Mammary epithelial cell (primary cell): ENCODE data around the gene DIP2A.

Source experiments
- EZH2 ChIP-seq: IDR thresholded peaks from 2 replicates; pipeline ENCODE4 v1.6.1; 2012; ENCODE audit warnings: low read length, inconsistent platforms, borderline replicate concordance
- TF ChIP-seq, protein P1 (sequence below), 2 donors: IDR thresholded peaks in 1 of 2; conservative IDR thresholded peaks in 1 of 2; 2 replicates each; pipeline ENCODE4 v1.5.1; 2011 to 2012; ENCODE audit warnings: inconsistent platforms in 2 of 2, low read length in 2 of 2, mild to moderate bottlenecking in 2 of 2, control low read depth in 1 of 2, low read depth in 1 of 2; ENCODE audit not compliant: insufficient read depth in 1 of 2; ENCODE audit errors: extremely low read depth in 1 of 2

DNA sequence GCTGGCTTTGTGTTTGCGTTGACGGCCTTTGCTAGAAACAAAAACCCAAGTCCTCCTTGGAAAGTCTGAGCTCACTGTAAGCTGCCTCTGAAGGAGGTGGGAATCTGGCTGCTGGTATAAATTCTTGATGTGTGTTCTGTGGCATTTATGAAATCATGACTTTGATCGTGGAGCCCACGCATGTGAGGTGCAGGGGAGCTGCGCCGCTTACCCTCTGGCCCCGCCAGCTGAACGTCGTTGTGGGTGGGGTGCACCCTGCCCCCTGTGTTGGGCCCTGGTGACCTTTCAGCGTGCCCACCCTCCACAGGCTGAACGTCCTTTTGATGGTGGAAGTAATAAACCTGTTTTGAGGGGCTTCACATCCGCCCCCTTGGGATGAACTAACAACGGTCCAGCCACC is 21.2 kb upstream of the DIP2A start:
- TF ChIP-seq, protein P1, sequence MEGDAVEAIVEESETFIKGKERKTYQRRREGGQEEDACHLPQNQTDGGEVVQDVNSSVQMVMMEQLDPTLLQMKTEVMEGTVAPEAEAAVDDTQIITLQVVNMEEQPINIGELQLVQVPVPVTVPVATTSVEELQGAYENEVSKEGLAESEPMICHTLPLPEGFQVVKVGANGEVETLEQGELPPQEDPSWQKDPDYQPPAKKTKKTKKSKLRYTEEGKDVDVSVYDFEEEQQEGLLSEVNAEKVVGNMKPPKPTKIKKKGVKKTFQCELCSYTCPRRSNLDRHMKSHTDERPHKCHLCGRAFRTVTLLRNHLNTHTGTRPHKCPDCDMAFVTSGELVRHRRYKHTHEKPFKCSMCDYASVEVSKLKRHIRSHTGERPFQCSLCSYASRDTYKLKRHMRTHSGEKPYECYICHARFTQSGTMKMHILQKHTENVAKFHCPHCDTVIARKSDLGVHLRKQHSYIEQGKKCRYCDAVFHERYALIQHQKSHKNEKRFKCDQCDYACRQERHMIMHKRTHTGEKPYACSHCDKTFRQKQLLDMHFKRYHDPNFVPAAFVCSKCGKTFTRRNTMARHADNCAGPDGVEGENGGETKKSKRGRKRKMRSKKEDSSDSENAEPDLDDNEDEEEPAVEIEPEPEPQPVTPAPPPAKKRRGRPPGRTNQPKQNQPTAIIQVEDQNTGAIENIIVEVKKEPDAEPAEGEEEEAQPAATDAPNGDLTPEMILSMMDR (conservative IDR thresholded peaks at IDR 0.05 in 1 of 2, IDR thresholded peaks at IDR 0.05 in 1 of 2; ENCODE audit: extremely low read depth in 1 of 2, insufficient read depth in 1 of 2, low read depth in 1 of 2, low read length in 2 of 2), result no peak
- no peak for TF ChIP-seq EZH2
